Measurements from ENCODE around the gene INTS1.

The INTS1 gene

GRCh38 chr7:1501487-1502270 lies 2.5 kb downstream of the INTS1 start:
- Histone ChIP-seq H3F3A (ENCODE audit: insufficient read depth, low read length) (peaks cover 8% of the 10 kb centered on the region; the same call in 1 of the 2 replicates), H3K4me3 (ENCODE audit: low read length) (no peak overlapping the region), H4K20me1 (ENCODE audit: insufficient read depth, low read length) (no peaks in the 10 kb centered on the region), H3K9me2 (replicated peaks; ENCODE audit: insufficient read depth, low read length) (no peaks in the 10 kb centered on the region), H3K79me2 (ENCODE audit: low read length) (peaks cover 37% of the 10 kb centered on the region), H3K36me3 (replicated peaks; ENCODE audit: insufficient read depth, low read length) (no peaks in the 10 kb centered on the region; the same call in 1 of the 2 replicates), H3K27me3 (replicated peaks; ENCODE audit: insufficient read depth, low read length) (no peaks in the 10 kb centered on the region), H3K27ac (ENCODE audit: low read length) (no peak overlapping the region), H2AFZ (ENCODE audit: low read length) (no peak overlapping the region), H3K4me2 (ENCODE audit: low read depth, low read length) (no peak overlapping the region), H3K4me1 (ENCODE audit: low read length) (peaks cover 9% of the 10 kb centered on the region; the same call in 1 of the 2 replicates), H3K9ac (ENCODE audit: low read length) (no peak overlapping the region), H3K9me3 (replicated peaks; ENCODE audit: insufficient read depth, low read length) (no peaks in the 10 kb centered on the region)
- no peak for TF ChIP-seq CTCF (IDR thresholded peaks at IDR 0.05; ENCODE audit: low read length)
- TF ChIP-seq EZH2phosphoT487 (IDR thresholded peaks at IDR 0.05; ENCODE audit: low read length): no peak
- no peak for TF ChIP-seq EZH2 (optimal IDR thresholded peaks at IDR 0.05; ENCODE audit: low read depth, low read length)
- DNase-seq: no peak

GRCh38 chr7:1500064-1500807 lies 4.0 kb downstream of the INTS1 start:
- no peaks in the 10 kb centered on the region for H3K27me3 ChIP-seq (replicated peaks; ENCODE audit: insufficient read depth, low read length)
- no peak overlapping the region for H3K9ac ChIP-seq (ENCODE audit: low read length)
- H3K4me1 ChIP-seq (ENCODE audit: low read length): peaks cover 9% of the 10 kb centered on the region; the same call in 1 of the 2 replicates
- H3K79me2 ChIP-seq (ENCODE audit: low read length): peaks cover 37% of the 10 kb centered on the region
- no peaks in the 10 kb centered on the region; the same call in 1 of the 2 replicates for H3K36me3 ChIP-seq (replicated peaks; ENCODE audit: insufficient read depth, low read length)
- no peak overlapping the region for H2AFZ ChIP-seq (ENCODE audit: low read length)
- no peak overlapping the region for H3K4me2 ChIP-seq (ENCODE audit: low read depth, low read length)
- no peaks in the 10 kb centered on the region for H4K20me1 ChIP-seq (ENCODE audit: insufficient read depth, low read length)
- H3K9me3 ChIP-seq (replicated peaks; ENCODE audit: insufficient read depth, low read length): no peaks in the 10 kb centered on the region
- H3K4me3 ChIP-seq (ENCODE audit: low read length): no peak overlapping the region
- no peak overlapping the region for H3K27ac ChIP-seq (ENCODE audit: low read length)
- no peaks in the 10 kb centered on the region for H3F3A ChIP-seq (ENCODE audit: insufficient read depth, low read length)
- no peak for DNase-seq
- no peak for TF ChIP-seq EZH2 (optimal IDR thresholded peaks at IDR 0.05; ENCODE audit: low read depth, low read length)
- TF ChIP-seq CTCF (IDR thresholded peaks at IDR 0.05; ENCODE audit: low read length): no peak
- no peak for TF ChIP-seq EZH2phosphoT487 (IDR thresholded peaks at IDR 0.05; ENCODE audit: low read length)
- H3K9me2 ChIP-seq (replicated peaks; ENCODE audit: insufficient read depth, low read length): no peaks in the 10 kb centered on the region

GRCh38 chr7:1499367-1500029 lies 4.7 kb downstream of the INTS1 start:
- Histone ChIP-seq H3K27me3 (replicated peaks; ENCODE audit: insufficient read depth, low read length) (no peaks in the 10 kb centered on the region), H2AFZ (ENCODE audit: low read length) (no peak overlapping the region), H3K4me3 (ENCODE audit: low read length) (no peak overlapping the region), H3K9ac (ENCODE audit: low read length) (no peak overlapping the region), H3K79me2 (ENCODE audit: low read length) (peaks cover 37% of the 10 kb centered on the region), H3K4me2 (ENCODE audit: low read depth, low read length) (no peak overlapping the region), H3F3A (ENCODE audit: insufficient read depth, low read length) (no peaks in the 10 kb centered on the region), H3K36me3 (replicated peaks; ENCODE audit: insufficient read depth, low read length) (no peaks in the 10 kb centered on the region; the same call in 1 of the 2 replicates), H3K4me1 (ENCODE audit: low read length) (peaks cover 9% of the 10 kb centered on the region; the same call in 1 of the 2 replicates), H4K20me1 (ENCODE audit: insufficient read depth, low read length) (no peaks in the 10 kb centered on the region), H3K27ac (ENCODE audit: low read length) (no peak overlapping the region), H3K9me3 (replicated peaks; ENCODE audit: insufficient read depth, low read length) (no peaks in the 10 kb centered on the region), H3K9me2 (replicated peaks; ENCODE audit: insufficient read depth, low read length) (no peaks in the 10 kb centered on the region)
- TF ChIP-seq EZH2 (optimal IDR thresholded peaks at IDR 0.05; ENCODE audit: low read depth, low read length) (no peak), CTCF (IDR thresholded peaks at IDR 0.05; ENCODE audit: low read length) (no peak), EZH2phosphoT487 (IDR thresholded peaks at IDR 0.05; ENCODE audit: low read length) (no peak)
- DNase-seq: no peak

All from MM.1S (cell line).